SU-DHL-6 (cell line): Measurements from ENCODE around the gene PLAAT5.

Source experiments
- H2AFZ ChIP-seq: fragments of 200-600 bp; sonication (generic); 2 replicates; pipeline ENCODE4 v1.6.1; 2014; ENCODE audit warnings: low read depth, mild to moderate bottlenecking, moderate library complexity, mixed read lengths, antibody characterized with exemption, low read length; ENCODE audit not compliant: severe bottlenecking
- H3F3A ChIP-seq: fragments of 200-600 bp; shearing (Covaris generic); 2 replicates; pipeline ENCODE4 v1.6.0; 2016; ENCODE audit warnings: antibody characterized with exemption, mild to moderate bottlenecking; ENCODE audit not compliant: insufficient read depth
- H3K27ac ChIP-seq: fragments of 200-600 bp; sonication (generic); 2 replicates; pipeline ENCODE4 v1.5.1; 2016; ENCODE audit warnings: low read depth, mild to moderate bottlenecking, low read length, moderate library complexity, mixed read lengths
- H3K27me3 ChIP-seq: fragments of 200-600 bp; sonication (generic), shearing (Covaris generic); 2 replicates; pipeline ENCODE4 v1.6.0; 2014; ENCODE audit warnings: mild to moderate bottlenecking, low read length
- H3K36me3 ChIP-seq: fragments of 200-600 bp; sonication (generic); 2 replicates; pipeline ENCODE4 v1.6.1; 2014; ENCODE audit warnings: mild to moderate bottlenecking, low read length, mixed read lengths
- H3K4me2 ChIP-seq: fragments of 300-600, 200-600 bp; shearing (Covaris generic), sonication (generic); 2 replicates; pipeline ENCODE4 v1.6.0; 2014; ENCODE audit warnings: low read length, low read depth, mild to moderate bottlenecking; ENCODE audit not compliant: poor library complexity, severe bottlenecking
- H3K4me3 ChIP-seq: fragments of 200-600 bp; sonication (generic); 2 replicates; pipeline ENCODE4 v1.5.1; 2014; ENCODE audit warnings: antibody characterized with exemption, low read length, mild to moderate bottlenecking, mixed read lengths; ENCODE audit not compliant: insufficient read depth, poor library complexity, severe bottlenecking
- H3K79me2 ChIP-seq: fragments of 200-600 bp; sonication (generic); 2 replicates; pipeline ENCODE4 v1.6.1; 2014; ENCODE audit warnings: mild to moderate bottlenecking, low read length, moderate library complexity; ENCODE audit not compliant: insufficient read depth
- H3K9ac ChIP-seq: fragments of 200-600 bp; sonication (generic); 2 replicates; pipeline ENCODE4 v1.7.0; 2014; ENCODE audit warnings: mild to moderate bottlenecking, low read length
- H3K9me2 ChIP-seq: fragments of 200-600 bp; sonication (generic); replicated peaks from 2 replicates; pipeline ENCODE4 v1.6.1; 2014; ENCODE audit warnings: low read length; ENCODE audit not compliant: insufficient read depth
- H3K9me3 ChIP-seq: fragments of 200-600 bp; sonication (generic); 2 replicates; pipeline ENCODE4 v1.6.1; 2014; ENCODE audit warnings: low read length, mixed read lengths; ENCODE audit not compliant: insufficient read depth
- H4K20me1 ChIP-seq: fragments of 200-600 bp; sonication (generic); 2 replicates; pipeline ENCODE4 v1.6.1; 2014; ENCODE audit warnings: low read depth, mild to moderate bottlenecking, antibody characterized with exemption, low read length, moderate library complexity, mixed read lengths
- CTCF ChIP-seq: fragments of 200-600 bp; sonication (generic); IDR thresholded peaks from one replicate; pipeline ENCODE4 v1.5.1; 2017; ENCODE audit warnings: antibody characterized with exemption, mild to moderate bottlenecking, low read length, moderate library complexity; ENCODE audit not compliant: insufficient read depth, poor library complexity, severe bottlenecking
- EZH2phosphoT487 ChIP-seq: fragments of 200-600 bp; sonication (generic), shearing (Covaris generic); conservative IDR thresholded peaks from 2 replicates; pipeline ENCODE4 v1.6.1; 2018; ENCODE audit warnings: mild to moderate bottlenecking, antibody characterized with exemption, low read length, moderate library complexity, mixed read lengths

The PLAAT5 gene

DNA sequence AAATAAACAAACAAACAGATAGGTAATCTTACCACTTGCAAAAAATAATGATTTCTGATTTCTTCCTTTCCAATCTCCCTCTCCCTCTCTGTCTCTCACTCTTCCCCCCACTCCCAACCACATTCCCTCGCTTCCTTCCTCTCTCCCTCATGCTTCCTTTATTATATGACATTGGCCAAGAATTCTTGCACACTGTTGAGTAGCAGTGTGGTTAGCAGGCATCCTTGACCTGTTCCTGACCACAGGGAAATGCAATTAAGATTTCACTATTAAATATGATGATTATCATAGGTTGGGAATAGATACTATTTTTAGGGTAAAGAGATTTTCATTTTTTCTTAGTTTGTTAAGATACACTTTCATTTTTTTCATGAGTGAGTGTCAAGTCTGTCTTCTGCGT, 30.9 kb upstream of the PLAAT5 start:
- H4K20me1 ChIP-seq = no peaks in the 10 kb centered on the region
- no peaks in the 10 kb centered on the region for H3F3A ChIP-seq
- H3K4me2 ChIP-seq = no peak overlapping the region
- no peak overlapping the region for H3K4me3 ChIP-seq
- H3K36me3 ChIP-seq = no peaks in the 10 kb centered on the region
- TF ChIP-seq CTCF (no peak), EZH2phosphoT487 (no peak)
- H2AFZ ChIP-seq = no peak overlapping the region
- H3K9me3 ChIP-seq = no peaks in the 10 kb centered on the region
- H3K27me3 ChIP-seq = no peaks in the 10 kb centered on the region
- no peak overlapping the region for H3K27ac ChIP-seq
- no peaks in the 10 kb centered on the region for H3K9me2 ChIP-seq
- no peaks in the 10 kb centered on the region for H3K79me2 ChIP-seq
- no peak overlapping the region for H3K9ac ChIP-seq

- Histone ChIP-seq H3K4me2 (no peak overlapping the region), H3K9ac (no peak overlapping the region), H3K27ac (no peak overlapping the region), H3K9me3 (no peaks in the 10 kb centered on the region), H3K27me3 (no peaks in the 10 kb centered on the region), H2AFZ (no peak overlapping the region), H3K9me2 (no peaks in the 10 kb centered on the region), H3F3A (no peaks in the 10 kb centered on the region), H3K4me3 (no peak overlapping the region), H3K79me2 (no peaks in the 10 kb centered on the region), H3K36me3 (no peaks in the 10 kb centered on the region), H4K20me1 (no peaks in the 10 kb centered on the region)
- no peak for TF ChIP-seq EZH2phosphoT487
- TF ChIP-seq CTCF = no peak
Measured at GRCh38 chr11:63520606-63521170, 29.7 kb upstream of the PLAAT5 start.

DNA sequence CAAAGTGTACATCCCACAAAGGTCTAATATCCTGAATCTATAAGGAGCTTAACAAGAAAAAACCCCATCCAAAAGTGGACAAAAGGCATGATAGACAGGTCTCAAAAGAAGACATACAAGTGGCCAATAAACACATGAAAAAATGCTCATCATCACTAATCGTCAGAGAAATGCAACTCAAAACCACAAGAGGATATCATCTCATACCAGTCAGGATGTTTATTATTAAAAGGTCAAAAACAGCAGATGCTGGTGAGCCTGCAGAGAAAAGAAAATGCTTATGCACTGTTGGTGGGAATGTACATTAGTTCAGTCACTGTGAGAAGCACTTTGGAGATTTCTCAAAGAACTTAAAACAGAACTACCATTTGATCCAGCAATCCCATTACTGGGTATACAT, 27.6 kb upstream of the PLAAT5 start:
- no peaks in the 10 kb centered on the region for H3K79me2 ChIP-seq
- H4K20me1 ChIP-seq = no peaks in the 10 kb centered on the region
- no peak overlapping the region for H3K4me3 ChIP-seq
- H3K36me3 ChIP-seq = no peaks in the 10 kb centered on the region
- H3K27ac ChIP-seq = no peak overlapping the region
- no peak overlapping the region for H3K4me2 ChIP-seq
- no peak overlapping the region for H3K9ac ChIP-seq
- H2AFZ ChIP-seq = no peak overlapping the region
- H3K9me2 ChIP-seq = no peaks in the 10 kb centered on the region
- no peaks in the 10 kb centered on the region for H3F3A ChIP-seq
- H3K9me3 ChIP-seq = no peaks in the 10 kb centered on the region
- no peaks in the 10 kb centered on the region for H3K27me3 ChIP-seq
- TF ChIP-seq CTCF = no peak
- TF ChIP-seq EZH2phosphoT487 = no peak
